SK-N-SH treated with all-trans-retinoic acid at 6 μM for 48 hours (cell line): ENCODE results near the gene CDH4.

Experiments used
- ARNTL ChIP-seq: fragments of 450-650 bp; formaldehyde crosslinking; IDR thresholded peaks from 2 replicates; pipeline ENCODE4 v1.5.0; 2020; ENCODE audit warnings: low read depth, mild to moderate bottlenecking, moderate library complexity, borderline replicate concordance
- TCF4 ChIP-seq: fragments of 250-450 bp; sonication (Bioruptor Pico); IDR thresholded peaks from 2 replicates; pipeline ENCODE4 v1.8.0; 2021; ENCODE audit warnings: mild to moderate bottlenecking, moderate library complexity, borderline replicate concordance
- TOX ChIP-seq: fragments of 250-450 bp; sonication (Bioruptor Pico); IDR thresholded peaks from 2 replicates; pipeline ENCODE4 v1.8.0; 2021; ENCODE audit warnings: mild to moderate bottlenecking, moderate library complexity, borderline replicate concordance
- ZFP3 ChIP-seq: fragments of 250-450 bp; sonication (Bioruptor Pico); IDR thresholded peaks from 2 replicates; pipeline ENCODE4 v1.5.0; 2020; ENCODE audit warnings: mild to moderate bottlenecking, moderate library complexity
- TF ChIP-seq, protein P1 (sequence below): fragments of 250-450 bp; sonication (Bioruptor Pico); IDR thresholded peaks from 2 replicates; pipeline ENCODE4 v1.5.1; 2020; ENCODE audit warnings: low read depth, mild to moderate bottlenecking, moderate library complexity

DNA sequence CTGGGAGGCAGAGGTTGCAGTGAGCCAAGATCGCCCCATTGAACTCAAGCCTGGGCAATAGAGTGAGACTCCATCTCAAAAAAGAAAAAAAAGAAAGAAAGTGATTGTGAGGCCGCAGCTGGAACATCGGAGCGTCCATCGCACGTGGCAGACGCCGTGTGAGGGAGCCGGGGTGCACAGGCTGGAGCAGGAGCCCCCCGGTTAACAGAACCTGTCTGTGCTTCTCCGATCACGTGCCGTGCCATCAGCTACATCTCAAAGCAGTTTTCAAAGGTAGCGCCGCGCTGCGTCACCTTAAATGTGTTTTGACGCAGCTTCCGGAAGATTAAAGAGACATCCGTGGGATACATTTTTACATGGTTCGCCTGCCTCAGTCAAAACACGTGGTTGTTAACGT is 674.7 kb downstream of the CDH4 start:
- TF ChIP-seq, protein P1, sequence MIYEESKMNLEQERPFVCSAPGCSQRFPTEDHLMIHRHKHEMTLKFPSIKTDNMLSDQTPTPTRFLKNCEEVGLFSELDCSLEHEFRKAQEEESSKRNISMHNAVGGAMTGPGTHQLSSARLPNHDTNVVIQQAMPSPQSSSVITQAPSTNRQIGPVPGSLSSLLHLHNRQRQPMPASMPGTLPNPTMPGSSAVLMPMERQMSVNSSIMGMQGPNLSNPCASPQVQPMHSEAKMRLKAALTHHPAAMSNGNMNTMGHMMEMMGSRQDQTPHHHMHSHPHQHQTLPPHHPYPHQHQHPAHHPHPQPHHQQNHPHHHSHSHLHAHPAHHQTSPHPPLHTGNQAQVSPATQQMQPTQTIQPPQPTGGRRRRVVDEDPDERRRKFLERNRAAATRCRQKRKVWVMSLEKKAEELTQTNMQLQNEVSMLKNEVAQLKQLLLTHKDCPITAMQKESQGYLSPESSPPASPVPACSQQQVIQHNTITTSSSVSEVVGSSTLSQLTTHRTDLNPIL (CRISPR knock-in tag) = no peak
- TF ChIP-seq ARNTL (CRISPR knock-in tag) = no peak
- no peak for TF ChIP-seq TOX (CRISPR knock-in tag)
- TF ChIP-seq ZFP3 (CRISPR knock-in tag) = no peak
- no peak for TF ChIP-seq TCF4 (CRISPR knock-in tag)
